ENCODE results near the gene ELOVL6.

DNA sequence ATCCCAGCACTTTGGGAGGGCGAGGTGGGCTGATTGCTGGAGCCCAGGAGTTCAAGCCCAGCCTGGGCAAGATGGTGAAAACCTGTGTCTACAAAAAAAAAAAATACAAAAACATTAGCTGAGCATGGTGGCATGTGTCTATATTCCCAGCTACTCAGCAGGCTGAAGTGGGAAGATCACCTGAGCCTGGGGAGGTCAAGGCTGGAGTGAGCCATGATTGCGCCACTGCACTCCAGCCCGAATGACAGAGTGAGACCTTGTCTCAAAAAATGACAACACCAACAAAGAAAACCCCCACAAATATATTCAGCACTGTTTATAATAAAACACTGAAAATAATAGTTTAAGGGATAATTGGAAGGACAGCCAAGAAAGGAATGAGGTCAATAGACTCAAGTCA is 3.6 kb upstream of the ELOVL6 start:
- TF ChIP-seq EZH2phosphoT487 (IDR thresholded peaks at IDR 0.05; ENCODE audit: low read depth, severe bottlenecking, unreplicated experiment), result no peak
- TF ChIP-seq EZH2 (IDR thresholded peaks at IDR 0.05; ENCODE audit: borderline replicate concordance), result no peak
- TF ChIP-seq, protein P1, sequence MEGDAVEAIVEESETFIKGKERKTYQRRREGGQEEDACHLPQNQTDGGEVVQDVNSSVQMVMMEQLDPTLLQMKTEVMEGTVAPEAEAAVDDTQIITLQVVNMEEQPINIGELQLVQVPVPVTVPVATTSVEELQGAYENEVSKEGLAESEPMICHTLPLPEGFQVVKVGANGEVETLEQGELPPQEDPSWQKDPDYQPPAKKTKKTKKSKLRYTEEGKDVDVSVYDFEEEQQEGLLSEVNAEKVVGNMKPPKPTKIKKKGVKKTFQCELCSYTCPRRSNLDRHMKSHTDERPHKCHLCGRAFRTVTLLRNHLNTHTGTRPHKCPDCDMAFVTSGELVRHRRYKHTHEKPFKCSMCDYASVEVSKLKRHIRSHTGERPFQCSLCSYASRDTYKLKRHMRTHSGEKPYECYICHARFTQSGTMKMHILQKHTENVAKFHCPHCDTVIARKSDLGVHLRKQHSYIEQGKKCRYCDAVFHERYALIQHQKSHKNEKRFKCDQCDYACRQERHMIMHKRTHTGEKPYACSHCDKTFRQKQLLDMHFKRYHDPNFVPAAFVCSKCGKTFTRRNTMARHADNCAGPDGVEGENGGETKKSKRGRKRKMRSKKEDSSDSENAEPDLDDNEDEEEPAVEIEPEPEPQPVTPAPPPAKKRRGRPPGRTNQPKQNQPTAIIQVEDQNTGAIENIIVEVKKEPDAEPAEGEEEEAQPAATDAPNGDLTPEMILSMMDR (IDR thresholded peaks at IDR 0.05; ENCODE audit: poor library complexity), result no peak

Measured in hepatocyte (in vitro differentiated cells).